ENCODE results near the gene SPATA31E1.
"Not testable (repeated sequence)": the region's sequence is repeated elsewhere in the genome, so short reads cannot be mapped to it uniquely, and the experiment has no call there.

Gene SPATA31E1

GRCh38 chr9:87882627-87883026 lies at the start of gene SPATA31E1:
TSS of gene SPATA31E1 (plus strand) at chr9:87882877. CDS start at chr9:87882892, 15 bp downstream.
- no peak for DNase-seq (ENCODE audit: low read depth, low spot score)

GRCh38 chr9:87834357-87834756 lies 48.3 kb upstream of the SPATA31E1 start:
- DNase-seq (ENCODE audit: low read depth, low spot score), result no peak

GRCh38 chr9:87836536-87836935 lies 46.1 kb upstream of the SPATA31E1 start:
- DNase-seq (ENCODE audit: low read depth, low spot score), result no peak

GRCh38 chr9:87836951-87837705 lies 45.5 kb upstream of the SPATA31E1 start:
- DNase-seq (ENCODE audit: low read depth, low spot score), result no peak

GRCh38 chr9:87840134-87840533 lies 42.5 kb upstream of the SPATA31E1 start:
- DNase-seq (ENCODE audit: low read depth, low spot score), result no peak

- DNase-seq (ENCODE audit: low read depth, low spot score), result no peak
Measured at GRCh38 chr9:87842878-87843585, 39.6 kb upstream of the SPATA31E1 start.

GRCh38 chr9:87844506-87844905 lies 38.2 kb upstream of the SPATA31E1 start:
- DNase-seq (ENCODE audit: low read depth, low spot score), result no peak

GRCh38 chr9:87847817-87848216 lies 34.9 kb upstream of the SPATA31E1 start:
- DNase-seq (ENCODE audit: low read depth, low spot score), result not testable (repeated sequence)

GRCh38 chr9:87849144-87849758 lies 33.4 kb upstream of the SPATA31E1 start:
- DNase-seq (ENCODE audit: low read depth, low spot score), result no peak

- no peak for DNase-seq (ENCODE audit: low read depth, low spot score)
Measured at GRCh38 chr9:87850391-87850790, 32.3 kb upstream of the SPATA31E1 start.

GRCh38 chr9:87851186-87851585 lies 31.5 kb upstream of the SPATA31E1 start:
- not testable (repeated sequence) for DNase-seq (ENCODE audit: low read depth, low spot score)

- DNase-seq (ENCODE audit: low read depth, low spot score), result no peak
Measured at GRCh38 chr9:87853302-87853701, 29.4 kb upstream of the SPATA31E1 start.

- DNase-seq (ENCODE audit: low read depth, low spot score), result no peak
Measured at GRCh38 chr9:87853876-87854579, 28.6 kb upstream of the SPATA31E1 start.

- DNase-seq (ENCODE audit: low read depth, low spot score), result no peak
Measured at GRCh38 chr9:87854580-87854955, 28.1 kb upstream of the SPATA31E1 start.

- no peak for DNase-seq (ENCODE audit: low read depth, low spot score)
Measured at GRCh38 chr9:87855061-87855460, 27.6 kb upstream of the SPATA31E1 start.

- no peak for DNase-seq (ENCODE audit: low read depth, low spot score)
Measured at GRCh38 chr9:87857141-87857947, 25.3 kb upstream of the SPATA31E1 start.

- DNase-seq (ENCODE audit: low read depth, low spot score), result no peak
Measured at GRCh38 chr9:87857948-87858335, 24.7 kb upstream of the SPATA31E1 start.

- DNase-seq (ENCODE audit: low read depth, low spot score), result no peak
Measured at GRCh38 chr9:87859137-87859536, 23.5 kb upstream of the SPATA31E1 start.

GRCh38 chr9:87859786-87860185 lies 22.9 kb upstream of the SPATA31E1 start:
- no peak for DNase-seq (ENCODE audit: low read depth, low spot score)

- DNase-seq (ENCODE audit: low read depth, low spot score), result no peak
Measured at GRCh38 chr9:87861332-87861731, 21.3 kb upstream of the SPATA31E1 start.
